CMK (cell line): ENCODE data around the gene TKFC.

Source experiments
- DNase-seq: peaks from one replicate; pipeline ENCODE4 v3.0.0-alpha.2; 2010; ENCODE audit warnings: low read depth

TKFC gene

GRCh38 chr11:61345954-61346843 lies 13.2 kb downstream of the TKFC start:
- no peak for DNase-seq

GRCh38 chr11:61347916-61348461 lies 15.0 kb downstream of the TKFC start:
- DNase-seq: no peak

GRCh38 chr11:61349189-61349751 lies 16.2 kb downstream of the TKFC start:
- no peak for DNase-seq

GRCh38 chr11:61349916-61350315 lies 16.9 kb downstream of the TKFC start:
- no peak for DNase-seq

GRCh38 chr11:61350336-61350735 lies 17.3 kb downstream of the TKFC start:
- DNase-seq: no peak

GRCh38 chr11:61350803-61351202 lies 17.8 kb downstream of the TKFC start:
- no peak for DNase-seq

- DNase-seq: no peak
Observed at GRCh38 chr11:61352038-61352437, 19.0 kb downstream of the TKFC start.

- DNase-seq: no peak
Observed at GRCh38 chr11:61353131-61354067, 20.4 kb downstream of the TKFC start.

GRCh38 chr11:61354208-61354607 lies 21.2 kb downstream of the TKFC start:
- no peak for DNase-seq

GRCh38 chr11:61356706-61357105 lies 23.7 kb downstream of the TKFC start:
- no peak for DNase-seq

- DNase-seq: no peak
Observed at GRCh38 chr11:61357233-61357893, 24.3 kb downstream of the TKFC start.

- DNase-seq: no peak
Observed at GRCh38 chr11:61357894-61358239, 24.8 kb downstream of the TKFC start.

- no peak for DNase-seq
Observed at GRCh38 chr11:61358566-61358965, 25.5 kb downstream of the TKFC start.

GRCh38 chr11:61359516-61359915 lies 26.5 kb downstream of the TKFC start:
- no peak for DNase-seq

- no peak for DNase-seq
Observed at GRCh38 chr11:61361237-61361740, 28.3 kb downstream of the TKFC start.

GRCh38 chr11:61361741-61362541 lies 28.9 kb downstream of the TKFC start, which contains the start of the genes CYB561A3 and TMEM138:
TSS of gene CYB561A3 (minus strand) at chr11:61361882. CDS start at chr11:61356713, 5,169 bp downstream.
TSS of gene TMEM138 (plus strand) at chr11:61362374. CDS start at chr11:61364391, 2,017 bp downstream.
- peak; percentile 78 for DNase-seq

GRCh38 chr11:61362542-61362875 lies 29.5 kb downstream of the TKFC start:
- no peak for DNase-seq

- DNase-seq: no peak
Observed at GRCh38 chr11:61364012-61364675, 31.1 kb downstream of the TKFC start.

- no peak for DNase-seq
Observed at GRCh38 chr11:61367406-61367805, 34.4 kb downstream of the TKFC start.

- no peak for DNase-seq
Observed at GRCh38 chr11:61368646-61369045, 35.6 kb downstream of the TKFC start.
